Measurements from ENCODE around the gene RNF19B.

- TF ChIP-seq CTCF (IDR thresholded peaks at IDR 0.05; ENCODE audit: low read depth, low read length) (no peak), EZH2phosphoT487 (IDR thresholded peaks at IDR 0.05; ENCODE audit: low read depth) (no peak)
Measured at GRCh38 chr1:32937061-32937460, 27.5 kb downstream of the RNF19B start.

Measured in OCI-LY3 (cell line).